Measurements from ENCODE around the gene PFDN5.
"Not testable (repeated sequence)": the region's sequence is repeated elsewhere in the genome, so short reads cannot be mapped to it uniquely, and the experiment has no call there.

PFDN5 gene

DNA sequence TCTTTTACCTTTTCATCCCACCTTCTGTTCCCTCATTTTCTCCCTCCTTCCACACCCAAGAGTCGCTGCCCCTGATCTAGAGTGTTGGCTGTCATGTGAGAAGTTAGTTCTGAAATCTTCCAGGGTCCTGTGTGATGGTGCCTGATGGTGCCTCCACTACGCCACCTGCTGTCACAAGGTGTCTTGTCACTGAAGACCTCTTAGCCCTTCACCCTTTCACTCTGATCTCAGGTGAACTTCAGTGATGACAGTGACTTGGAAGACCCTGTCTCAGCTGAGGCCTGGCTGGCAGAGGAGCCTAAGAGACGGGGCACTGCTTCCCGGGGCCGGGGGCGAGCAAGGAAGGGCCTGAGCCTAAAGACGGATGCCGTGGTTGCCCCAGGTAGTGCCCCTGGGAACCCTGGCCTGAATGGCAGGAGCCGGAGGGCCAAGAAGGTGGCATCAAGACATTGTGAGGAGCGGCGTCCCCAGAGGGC lies 7.6 kb upstream of the PFDN5 start:
- DNase-seq, result no peak

DNA sequence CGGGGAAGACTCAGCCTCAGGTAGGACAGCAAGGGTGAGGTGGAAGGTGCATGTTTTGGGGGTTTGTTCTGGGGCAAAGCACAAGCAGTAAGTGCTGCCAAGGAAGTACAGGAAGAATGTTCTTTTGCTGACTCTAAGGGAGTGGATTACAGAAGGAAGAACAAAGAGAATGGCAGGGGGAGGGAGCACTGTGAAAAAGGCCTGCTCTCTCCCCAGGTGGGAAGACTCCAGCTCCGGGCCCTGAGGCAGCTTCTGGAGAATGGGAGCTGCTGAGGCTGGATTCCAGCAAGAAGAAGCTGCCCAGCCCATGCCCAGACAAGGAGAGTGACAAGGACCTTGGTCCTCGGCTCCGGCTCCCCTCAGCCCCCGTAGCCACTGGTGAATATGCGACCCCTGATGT lies 7.0 kb upstream of the PFDN5 start:
- no peak for DNase-seq

DNA sequence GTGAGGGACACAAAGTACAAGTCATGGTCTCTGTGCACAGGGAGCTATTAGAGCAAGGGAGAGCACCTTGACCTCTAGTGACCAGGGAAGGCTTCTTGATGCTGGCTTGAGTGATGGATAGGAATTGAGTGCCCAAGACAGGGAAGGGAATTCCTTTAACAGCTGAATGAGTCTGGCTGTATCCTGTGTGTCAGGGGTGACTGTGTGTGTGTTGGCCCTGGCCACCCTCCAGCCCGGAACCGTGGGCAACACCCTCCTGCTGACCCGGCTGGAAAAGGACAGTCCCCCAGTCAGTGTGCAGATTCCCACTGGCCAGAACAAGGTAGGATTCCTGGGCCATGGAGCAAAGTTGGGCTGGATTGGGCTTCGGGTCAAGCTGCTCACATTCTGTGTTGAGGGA lies 5.5 kb upstream of the PFDN5 start:
- no peak for DNase-seq

DNA sequence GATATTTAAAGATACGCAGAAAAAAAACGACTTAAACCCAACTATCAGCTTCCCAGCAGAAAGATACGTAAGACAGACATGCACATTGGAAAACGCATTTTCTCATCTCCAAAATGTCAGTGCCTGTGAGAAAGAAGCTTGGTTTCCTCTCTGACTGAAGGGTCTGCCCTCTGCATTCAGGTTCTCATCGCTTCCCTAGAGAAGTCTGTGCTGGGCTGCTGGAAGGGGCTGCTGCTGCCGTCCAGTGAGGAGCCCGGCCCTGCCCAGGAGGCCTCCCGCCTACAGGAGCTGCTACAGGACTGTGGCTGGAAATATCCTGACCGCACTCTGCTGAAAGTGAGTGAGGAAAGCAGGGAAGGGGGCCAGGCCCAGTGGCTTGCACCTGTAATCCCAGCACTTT lies 4.7 kb upstream of the PFDN5 start:
- DNase-seq, result no peak

DNA sequence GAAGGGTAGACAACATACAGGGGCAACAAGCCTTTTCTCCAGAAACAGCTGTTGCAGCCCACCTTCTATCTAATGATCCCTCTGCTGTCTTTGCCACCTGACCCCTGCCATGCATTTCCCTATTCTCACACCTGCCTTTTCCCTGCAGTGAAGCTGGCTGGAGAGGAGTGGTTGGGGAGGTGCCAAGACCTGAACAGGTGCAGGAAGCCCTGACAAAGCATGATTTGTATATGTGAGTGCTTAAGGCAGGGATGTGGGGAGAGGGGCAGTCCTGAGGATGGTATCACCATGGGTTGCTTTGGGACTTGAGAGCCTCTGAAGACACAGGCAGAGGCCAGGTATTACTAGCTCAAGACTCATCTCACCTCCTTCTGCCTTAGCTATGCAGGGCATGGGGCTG lies 2.9 kb upstream of the PFDN5 start:
- no peak for DNase-seq

DNA sequence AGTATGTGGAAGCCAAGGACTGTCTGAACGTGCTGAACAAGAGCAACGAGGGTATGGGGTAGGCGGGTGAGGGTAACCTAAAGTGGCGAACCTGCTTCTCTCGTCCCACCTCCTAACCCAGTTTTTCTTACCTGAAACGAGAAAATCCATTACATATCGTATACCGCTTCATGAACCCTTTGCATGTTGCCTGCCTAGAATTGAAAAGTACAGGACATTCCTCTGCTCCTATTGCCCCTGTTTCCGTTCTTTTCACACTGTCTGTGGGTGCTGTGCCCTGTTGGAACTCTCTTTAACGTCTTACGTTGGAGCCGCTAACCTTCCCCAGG lies 513 bp downstream of the PFDN5 start:
- no peak for DNase-seq

DNA sequence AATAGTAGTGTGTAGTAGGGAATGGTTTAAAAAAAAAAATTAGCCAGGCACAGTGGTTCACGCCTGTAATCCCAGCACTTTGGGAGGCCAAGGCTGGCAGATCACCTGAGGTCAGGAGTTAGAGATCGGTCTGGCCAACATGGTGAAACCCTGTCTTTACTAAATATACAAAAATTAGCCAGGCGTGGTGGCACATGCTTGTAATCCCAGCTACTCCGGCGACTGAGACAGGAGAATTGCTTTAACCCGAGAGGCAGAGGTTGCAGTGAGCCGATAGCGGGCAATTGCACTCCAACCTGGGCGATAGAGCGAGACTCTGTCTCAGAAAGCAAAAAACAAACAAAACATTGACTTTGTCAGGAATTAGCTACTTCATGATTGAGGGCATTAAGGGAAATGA lies 1.8 kb downstream of the PFDN5 start:
- DNase-seq, result not testable (repeated sequence)

DNA sequence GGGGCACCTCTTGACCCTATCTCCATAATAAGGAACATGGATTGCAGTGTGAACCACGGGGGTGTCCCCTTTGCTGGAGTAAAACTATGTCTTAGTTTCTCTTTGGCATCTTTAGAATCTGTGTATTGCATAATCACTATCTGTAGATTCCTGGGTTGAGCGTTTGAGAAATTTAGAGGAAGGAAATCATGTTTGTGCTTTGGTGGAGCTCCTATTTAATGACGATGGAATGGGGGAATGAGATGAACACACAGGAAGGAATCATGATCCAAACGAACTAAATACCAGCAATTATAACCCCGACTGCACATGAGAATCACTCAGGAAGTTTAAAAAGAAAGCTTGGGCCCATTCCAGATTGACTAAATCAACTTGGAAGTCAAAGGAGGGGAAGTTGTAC lies 2.8 kb downstream of the PFDN5 start:
- no peak for DNase-seq

DNA sequence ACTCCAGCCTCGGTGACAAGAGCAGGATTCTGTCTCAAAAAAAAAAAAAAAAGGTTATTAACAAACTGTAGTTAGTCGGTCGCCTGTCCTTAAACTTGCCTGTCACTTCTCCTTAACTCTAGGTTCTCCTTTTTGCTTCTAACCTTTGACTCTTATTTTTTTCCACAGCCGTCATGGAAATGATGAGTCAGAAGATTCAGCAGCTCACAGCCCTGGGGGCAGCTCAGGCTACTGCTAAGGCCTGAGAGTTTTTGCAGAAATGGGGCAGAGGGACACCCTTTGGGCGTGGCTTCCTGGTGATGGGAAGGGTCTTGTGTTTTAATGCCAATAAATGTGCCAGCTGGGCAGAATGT lies 3.7 kb downstream of the PFDN5 start:
- no peak for DNase-seq

DNA sequence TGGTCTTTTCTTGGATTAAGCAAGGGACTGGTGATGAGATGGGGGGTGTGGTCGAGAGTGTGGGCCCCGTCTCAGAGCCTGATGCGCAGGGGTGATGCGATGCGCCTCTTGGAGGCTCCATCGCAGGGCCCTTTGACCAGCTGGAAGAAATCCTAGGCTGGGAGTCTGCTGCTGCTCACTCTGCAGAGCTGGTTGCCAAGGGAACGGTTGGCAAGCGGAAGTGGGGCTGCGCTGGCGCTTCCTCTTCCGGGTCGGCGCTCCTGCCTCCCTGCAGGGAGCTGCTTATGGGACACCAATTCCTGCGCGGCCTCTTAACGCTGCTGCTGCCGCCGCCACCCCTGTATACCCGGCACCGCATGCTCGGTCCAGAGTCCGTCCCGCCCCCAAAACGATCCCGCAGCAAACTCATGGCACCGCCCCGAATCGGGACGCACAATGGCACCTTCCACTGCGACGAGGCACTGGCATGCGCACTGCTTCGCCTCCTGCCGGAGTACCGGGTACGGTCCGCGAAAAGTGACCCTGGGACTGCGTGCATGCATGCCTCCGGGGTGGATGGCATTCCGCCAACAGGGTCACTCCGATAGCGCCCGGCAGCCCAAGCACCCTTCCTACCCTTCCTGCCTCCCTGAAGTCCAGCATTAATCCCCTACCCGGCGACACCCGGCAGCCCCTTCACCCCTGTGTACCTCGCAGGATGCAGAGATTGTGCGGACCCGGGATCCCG lies 4.3 kb downstream of the PFDN5 start, which contains the start of gene MYG1:
MYG1 (plus strand) TSS at position 242 of the 727 bp plus-strand sequence; CDS start at position 285, 43 bp downstream.
- peak; percentile 79 for DNase-seq

DNA sequence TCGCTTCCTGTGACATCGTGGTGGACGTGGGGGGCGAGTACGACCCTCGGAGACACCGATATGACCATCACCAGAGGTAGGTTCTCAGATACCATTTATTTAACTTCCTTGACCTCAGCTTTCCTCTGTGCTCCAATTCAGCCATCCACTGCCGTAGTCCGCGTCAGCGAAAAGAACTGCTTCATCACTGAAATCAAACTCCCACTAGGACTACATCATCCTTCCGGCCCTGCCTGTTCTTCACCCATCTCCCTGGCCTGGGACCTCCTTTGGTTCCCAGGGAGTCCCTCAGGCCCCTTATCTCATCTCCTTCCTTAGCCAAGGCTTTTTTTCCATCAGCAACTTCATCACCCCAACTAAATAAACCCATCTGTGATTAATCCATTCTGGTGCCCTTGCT lies 4.8 kb downstream of the PFDN5 start:
- DNase-seq, result no peak

DNA sequence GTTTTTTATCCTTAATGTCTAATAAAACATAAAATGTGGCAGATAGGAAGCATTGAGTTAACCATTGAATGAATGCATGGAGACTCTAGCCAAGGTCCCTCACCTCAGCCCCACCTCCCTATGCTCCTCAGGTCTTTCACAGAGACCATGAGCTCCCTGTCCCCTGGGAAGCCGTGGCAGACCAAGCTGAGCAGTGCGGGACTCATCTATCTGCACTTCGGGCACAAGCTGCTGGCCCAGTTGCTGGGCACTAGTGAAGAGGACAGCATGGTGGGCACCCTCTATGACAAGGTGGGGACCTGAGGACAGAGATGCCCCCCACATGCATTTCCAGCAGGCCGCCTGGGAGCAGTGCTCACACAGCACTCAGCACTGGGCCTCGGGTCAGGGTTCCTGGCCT lies 7.6 kb downstream of the PFDN5 start:
- DNase-seq, result no peak

DNA sequence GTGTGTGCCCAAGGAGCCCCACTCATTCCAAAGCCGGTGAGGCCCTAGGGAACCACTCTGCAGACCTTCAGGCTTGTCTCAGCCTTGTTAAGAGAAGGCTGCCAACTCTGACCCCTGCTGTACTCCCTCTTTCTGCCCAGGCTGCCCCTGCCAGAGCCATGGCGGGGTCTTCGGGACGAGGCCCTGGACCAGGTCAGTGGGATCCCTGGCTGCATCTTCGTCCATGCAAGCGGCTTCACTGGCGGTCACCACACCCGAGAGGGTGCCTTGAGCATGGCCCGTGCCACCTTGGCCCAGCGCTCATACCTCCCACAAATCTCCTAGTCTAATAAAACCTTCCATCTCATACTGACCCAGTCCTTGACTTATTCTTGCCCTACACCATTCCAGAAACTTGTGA lies 11.5 kb downstream of the PFDN5 start:
- DNase-seq, result no peak

DNA sequence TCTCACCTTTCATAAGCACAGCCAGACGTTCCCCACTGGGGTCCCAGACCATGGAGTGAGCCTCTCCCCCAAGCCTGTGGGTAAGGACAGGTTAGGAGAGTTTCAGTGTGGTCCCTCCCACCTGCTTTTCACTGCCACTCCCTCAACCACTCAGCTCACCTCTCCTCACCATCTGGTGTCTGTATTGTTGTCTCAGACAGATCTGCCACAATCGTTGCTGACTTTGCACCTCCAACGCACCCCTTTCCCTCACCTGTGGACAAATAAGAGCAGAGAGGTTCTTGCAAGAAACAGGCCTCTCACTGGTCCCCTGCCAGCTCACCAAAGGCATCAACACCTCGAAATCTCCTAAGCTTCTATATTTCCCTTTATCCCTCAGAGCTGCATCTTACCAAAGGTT lies 12.9 kb downstream of the PFDN5 start:
- no peak for DNase-seq

DNA sequence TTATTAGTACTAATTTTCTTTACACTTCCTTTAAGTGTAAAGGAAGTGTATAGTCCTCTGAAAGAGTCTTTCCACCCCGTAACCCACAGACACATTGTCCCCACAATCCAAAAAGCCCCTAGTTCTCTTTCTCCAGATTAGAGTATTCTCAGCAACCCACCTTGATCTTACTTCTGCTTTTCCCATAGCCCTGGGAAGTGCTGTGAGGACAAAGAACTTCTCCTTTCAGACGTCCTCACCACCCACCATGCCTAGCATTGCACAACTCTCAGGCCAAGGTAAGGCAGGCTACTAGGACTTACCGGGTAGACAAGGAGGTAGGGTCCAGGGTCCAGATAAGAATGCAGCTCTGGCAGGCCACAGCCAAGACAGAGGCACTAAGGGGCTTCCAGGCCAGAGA lies 18.7 kb downstream of the PFDN5 start:
- no peak for DNase-seq

DNA sequence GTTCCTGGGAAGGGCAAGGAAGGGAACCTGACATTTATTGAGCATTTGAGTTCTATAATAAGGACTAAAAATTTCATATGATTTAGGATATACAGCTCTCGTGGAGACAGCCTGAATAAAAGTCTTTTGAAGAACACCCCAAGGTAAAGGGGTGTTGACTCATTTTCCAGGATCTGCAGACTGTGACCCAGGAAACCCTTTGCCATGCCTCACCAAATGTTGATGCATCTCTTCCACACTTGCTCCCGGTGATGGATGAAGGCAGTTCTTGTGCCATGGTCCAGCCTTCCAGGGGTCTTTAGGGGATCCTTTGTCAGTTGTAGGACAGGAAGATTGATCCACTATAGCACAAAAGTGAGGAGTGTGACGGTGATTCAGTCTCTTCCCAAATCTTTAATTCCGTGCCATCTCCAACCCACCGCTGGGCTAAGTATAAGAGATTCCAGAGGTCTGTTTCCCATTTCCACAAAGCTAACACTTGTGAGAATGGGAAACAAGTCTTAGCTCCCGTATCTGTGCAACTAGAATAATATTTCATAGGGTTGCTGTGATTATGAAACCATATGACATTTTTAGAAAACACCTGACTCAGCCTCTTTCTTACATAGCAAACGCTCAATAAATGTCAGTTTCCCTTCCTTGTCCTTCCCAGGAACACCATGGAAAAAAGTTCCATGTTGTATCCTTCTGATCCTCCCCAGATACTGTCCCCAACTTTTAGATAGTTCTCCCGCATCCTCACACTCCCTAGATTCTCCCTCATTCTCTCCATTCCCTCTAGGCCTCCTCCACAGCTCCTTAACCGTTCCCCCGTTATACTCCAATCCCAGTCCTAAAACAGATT lies 25.2 kb downstream of the PFDN5 start:
- no peak for DNase-seq

DNA sequence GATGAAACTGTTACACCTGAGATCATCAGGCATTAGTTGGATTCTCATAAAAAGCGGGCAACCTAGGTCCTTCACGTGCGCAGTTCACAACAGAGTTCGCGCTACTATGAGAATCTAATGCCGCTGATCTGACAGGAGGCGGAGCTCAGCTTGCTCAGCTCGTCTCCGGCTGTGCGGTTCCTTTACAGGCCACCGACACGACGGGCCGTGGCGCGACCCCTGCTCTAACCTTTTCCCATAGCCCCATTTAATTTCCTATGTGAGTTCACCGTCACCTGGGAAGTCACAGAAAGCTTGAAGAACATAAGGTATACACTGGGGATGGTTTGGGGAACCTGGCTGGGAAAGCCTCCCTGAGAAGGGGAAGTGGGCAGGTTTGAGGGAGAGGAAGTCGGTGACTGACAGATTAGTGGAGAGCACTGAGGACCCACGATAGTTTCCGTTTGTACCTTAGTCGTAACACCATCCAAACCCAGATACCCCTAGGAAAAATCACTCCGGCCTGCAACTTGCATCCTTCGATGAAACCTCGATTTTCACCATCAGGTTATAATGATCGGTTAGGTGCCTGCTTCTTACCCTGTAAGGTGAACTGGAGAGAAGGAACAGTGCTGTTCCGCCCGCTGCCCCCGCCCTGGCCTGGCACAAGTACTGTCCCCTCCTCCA lies 28.9 kb downstream of the PFDN5 start:
- DNase-seq, result no peak

DNA sequence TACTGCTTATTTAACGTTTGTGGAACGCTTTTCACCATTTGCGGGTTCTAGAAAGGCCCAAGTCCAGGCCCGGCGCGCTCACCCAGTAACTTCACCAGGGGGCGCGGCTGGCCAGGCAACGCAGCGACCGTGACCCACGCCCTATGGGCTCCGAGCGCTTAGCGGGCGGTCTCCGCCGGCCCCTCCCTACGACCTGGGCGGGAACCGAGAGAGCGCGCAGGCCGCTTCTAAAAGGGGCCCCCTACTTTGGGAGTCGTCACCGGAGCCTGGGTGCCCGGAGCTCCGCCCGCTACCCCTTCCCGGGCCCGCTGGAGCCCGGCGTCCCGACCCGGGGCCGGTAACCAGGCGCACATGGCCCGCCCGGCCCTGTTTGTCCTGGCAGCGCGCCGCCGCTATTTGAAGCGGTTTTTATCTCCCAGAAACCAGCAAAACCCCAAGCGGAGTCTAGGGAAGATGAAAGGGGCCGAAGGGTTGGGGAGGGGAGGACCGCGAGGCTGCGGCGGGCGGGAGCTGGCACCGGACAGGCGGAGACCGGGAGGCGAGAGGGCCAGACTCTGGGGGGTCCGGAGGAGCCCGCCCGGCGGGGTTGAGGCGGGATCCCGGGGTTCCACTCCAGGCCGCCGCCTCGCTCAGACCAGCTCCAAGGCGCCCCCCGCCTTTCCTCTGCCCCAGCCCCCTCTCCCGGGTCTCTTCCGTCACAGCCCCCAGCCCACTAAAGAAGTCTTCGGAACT lies 29.6 kb downstream of the PFDN5 start:
- DNase-seq, result peak; percentile 52

DNA sequence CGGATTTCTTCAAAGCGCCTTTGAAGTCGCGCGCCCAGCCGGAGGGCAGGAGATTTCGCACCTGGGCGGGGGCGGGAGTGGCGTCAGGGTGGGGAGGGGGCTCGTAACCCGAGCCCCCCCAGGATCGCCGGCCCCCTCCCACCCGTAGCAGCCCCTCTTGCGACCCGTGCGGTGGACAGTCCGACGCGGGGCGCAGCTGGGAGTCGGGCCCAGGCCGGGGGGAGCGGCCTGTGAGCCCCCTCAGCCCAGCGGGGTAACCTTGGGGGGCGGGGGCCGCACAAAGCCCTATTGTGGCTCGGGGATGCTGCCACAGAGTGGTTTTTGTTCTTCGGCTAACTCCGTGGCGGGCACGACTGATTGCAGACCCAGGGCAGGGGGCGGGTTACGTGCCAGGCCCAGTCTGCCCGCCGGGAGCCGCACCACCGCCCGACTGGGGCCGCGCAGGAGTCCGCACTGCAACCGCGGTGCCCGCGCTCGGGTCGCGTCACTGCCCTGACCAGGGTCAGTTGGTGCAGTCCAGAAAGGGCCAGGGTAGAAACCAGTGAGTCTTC lies 30.2 kb downstream of the PFDN5 start:
- no peak for DNase-seq

DNA sequence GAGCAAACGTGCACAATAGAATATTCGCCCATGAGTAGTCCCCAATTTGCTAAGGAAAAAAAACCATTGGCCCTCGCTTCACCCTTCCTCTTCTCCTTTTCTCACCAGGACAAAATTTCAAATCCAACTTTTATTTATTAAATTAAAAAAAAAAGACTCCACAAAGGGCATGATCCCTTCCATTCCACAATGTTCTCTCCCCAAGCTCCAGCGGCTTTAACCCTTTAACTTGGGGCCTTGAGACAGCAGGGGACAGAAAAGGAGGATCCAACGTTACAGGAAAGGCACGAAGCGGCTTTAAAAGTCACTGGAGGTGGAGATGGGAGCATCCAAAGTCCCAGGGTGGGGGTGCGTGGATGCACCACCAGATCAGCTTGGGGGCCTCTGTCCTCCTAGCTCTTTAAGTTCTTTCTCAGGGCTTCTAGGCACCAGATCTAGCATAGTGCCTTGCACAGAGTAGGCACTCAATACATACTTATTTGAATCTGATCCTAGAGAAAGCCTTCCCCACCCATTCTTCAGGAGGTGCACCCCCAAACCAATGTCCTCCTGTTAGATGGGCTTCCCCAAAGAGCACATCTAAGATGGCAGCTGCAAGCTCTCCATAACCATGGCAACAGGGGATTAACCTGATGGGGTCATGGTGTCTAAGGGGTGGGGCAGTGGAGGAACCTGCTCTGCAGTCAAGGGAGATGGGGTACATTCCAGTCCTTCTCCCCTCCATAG lies 31.3 kb downstream of the PFDN5 start:
- no peak for DNase-seq

DNA sequence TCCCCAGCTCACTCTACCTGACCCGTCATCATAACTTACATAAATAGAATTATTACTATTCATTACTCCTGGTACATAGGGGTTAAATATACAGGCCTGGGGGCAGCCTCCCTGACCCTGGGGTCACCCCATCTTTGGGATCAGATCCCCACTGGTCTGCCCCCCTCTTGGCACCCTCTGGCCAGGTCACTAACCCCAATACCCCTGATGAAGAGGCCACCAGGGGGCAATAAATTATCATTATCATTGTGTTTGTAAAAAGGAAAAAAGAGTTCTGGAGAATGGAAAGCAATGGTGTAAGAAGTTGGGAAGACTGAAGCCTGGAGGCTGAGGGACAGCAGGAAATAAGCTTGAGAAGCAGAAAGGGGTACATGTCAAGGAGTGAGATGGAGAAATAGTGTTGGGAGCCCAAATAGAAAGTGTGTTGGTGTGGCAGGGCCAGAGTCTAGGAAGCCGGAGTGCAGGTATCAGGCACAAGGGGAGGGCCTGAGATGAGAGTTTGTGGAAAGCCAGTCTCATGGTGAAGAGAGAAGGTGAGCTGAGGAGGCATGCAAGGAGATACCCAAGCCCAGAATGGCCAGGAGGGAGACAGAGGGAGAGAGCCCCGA lies 32.2 kb downstream of the PFDN5 start:
- DNase-seq, result no peak

DNA sequence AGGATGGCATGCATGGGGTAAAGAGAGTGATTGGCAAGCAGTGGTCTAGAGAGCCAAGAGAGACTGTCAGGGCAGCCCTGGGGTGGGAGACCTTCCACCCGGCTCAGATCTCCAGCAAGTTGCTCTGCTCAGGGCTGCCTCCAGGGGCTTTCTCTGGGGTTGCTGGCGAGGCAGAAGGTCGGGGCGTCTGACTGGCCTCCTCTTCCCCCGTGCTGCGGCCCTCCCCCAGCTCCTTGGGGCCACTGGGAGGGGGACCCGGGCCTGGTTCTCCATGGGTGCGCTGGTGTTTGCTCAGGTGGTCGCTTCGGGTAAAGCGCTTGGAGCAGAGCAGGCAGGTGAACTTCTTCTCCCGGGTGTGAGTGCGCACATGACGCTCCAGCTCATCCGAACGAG lies 32.7 kb downstream of the PFDN5 start:
- DNase-seq, result no peak

All from NCI-H1048 (cell line).